ENCODE data around the gene CTRB1. TPM values are rescaled to one million over a fixed set of nuclear protein-coding genes. Genes with fewer than 3 reads are reported as not detected.

CTRB1 gene
- total RNA-seq, 1 experiment from 2014 or later = not detected

DNA sequence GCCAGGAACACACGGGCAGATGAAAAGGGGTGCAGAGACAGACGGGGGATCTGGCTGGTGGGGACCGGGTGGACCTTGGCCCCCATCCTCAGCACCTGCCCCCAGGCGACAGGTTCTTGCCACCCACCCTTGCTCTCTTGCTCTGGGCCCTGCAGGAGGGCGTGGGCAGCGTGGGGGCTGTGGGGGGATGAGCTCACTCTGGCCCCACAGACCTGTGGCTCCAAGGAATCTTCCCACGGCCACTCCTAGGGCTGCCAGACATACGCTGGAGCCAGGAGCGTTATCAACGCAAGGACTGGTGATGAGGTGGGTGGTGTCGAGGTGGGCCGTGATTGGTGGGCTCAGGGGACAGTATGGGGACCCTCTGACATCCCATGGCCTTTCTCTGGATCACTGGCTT is 6.3 kb downstream of the CTRB1 start:
- Histone ChIP-seq H4K91ac (ENCODE audit: insufficient read length, low read depth, low read length) (no peak overlapping the region), H3K4ac (ENCODE audit: low read depth, low read length) (no peak overlapping the region), H3K4me1 (ENCODE audit: insufficient read depth, low read length) (no peaks in the 10 kb centered on the region), H2BK20ac (ENCODE audit: low read depth, low read length, poor library complexity, severe bottlenecking) (no peak overlapping the region), H4K8ac (replicated peaks; ENCODE audit: insufficient read length, low read depth, low read length) (no peak overlapping the region), H2BK15ac (ENCODE audit: low read depth, low read length) (no peak overlapping the region), H3T11ph (ENCODE audit: low read length) (no peak overlapping the region), H3K27ac (ENCODE audit: insufficient read length, low read depth, low read length) (no peak overlapping the region), H3K18ac (ENCODE audit: insufficient read length, low read depth, low read length) (no peak overlapping the region), H3K56ac (ENCODE audit: insufficient read length, low read depth, low read length) (no peak overlapping the region), H2AK5ac (ENCODE audit: insufficient read length, low read length) (no peak overlapping the region), H3K79me1 (ENCODE audit: insufficient read depth, low read depth, low read length, poor library complexity, severe bottlenecking) (no peaks in the 10 kb centered on the region), H3K27me3 (ENCODE audit: insufficient read depth, low read length) (no peaks in the 10 kb centered on the region), H3K23me2 (ENCODE audit: insufficient read length, low read depth, low read length, poor library complexity, severe bottlenecking) (no peaks in the 10 kb centered on the region), H2AFZ (ENCODE audit: low read length) (no peak overlapping the region), H2BK12ac (ENCODE audit: insufficient read length, low read depth, low read length) (no peak overlapping the region), H3K79me2 (ENCODE audit: insufficient read depth, low read length) (no peaks in the 10 kb centered on the region), H3K14ac (ENCODE audit: insufficient read depth, low read length) (peak overlapping the region; percentile 12; the same call in 1 of the 2 replicates), H3K4me2 (ENCODE audit: insufficient read depth, insufficient read length, low read length) (no peak overlapping the region), H4K5ac (ENCODE audit: insufficient read length, low read depth, low read length) (no peak overlapping the region), H2BK120ac (ENCODE audit: low read depth, low read length, poor library complexity, severe bottlenecking) (no peak overlapping the region), H4K20me1 (ENCODE audit: control insufficient read depth, insufficient read depth, insufficient read length) (no peaks in the 10 kb centered on the region), H3K9ac (ENCODE audit: extremely low read depth, insufficient read length, low read length) (no peak overlapping the region), H2BK5ac (ENCODE audit: insufficient read length, low read length) (no peak overlapping the region), H3K9me3 (ENCODE audit: control insufficient read depth, low read depth, low read length) (no peaks in the 10 kb centered on the region), H3K23ac (ENCODE audit: insufficient read length, low read depth, low read length) (no peak overlapping the region)
- TF ChIP-seq, protein P1, sequence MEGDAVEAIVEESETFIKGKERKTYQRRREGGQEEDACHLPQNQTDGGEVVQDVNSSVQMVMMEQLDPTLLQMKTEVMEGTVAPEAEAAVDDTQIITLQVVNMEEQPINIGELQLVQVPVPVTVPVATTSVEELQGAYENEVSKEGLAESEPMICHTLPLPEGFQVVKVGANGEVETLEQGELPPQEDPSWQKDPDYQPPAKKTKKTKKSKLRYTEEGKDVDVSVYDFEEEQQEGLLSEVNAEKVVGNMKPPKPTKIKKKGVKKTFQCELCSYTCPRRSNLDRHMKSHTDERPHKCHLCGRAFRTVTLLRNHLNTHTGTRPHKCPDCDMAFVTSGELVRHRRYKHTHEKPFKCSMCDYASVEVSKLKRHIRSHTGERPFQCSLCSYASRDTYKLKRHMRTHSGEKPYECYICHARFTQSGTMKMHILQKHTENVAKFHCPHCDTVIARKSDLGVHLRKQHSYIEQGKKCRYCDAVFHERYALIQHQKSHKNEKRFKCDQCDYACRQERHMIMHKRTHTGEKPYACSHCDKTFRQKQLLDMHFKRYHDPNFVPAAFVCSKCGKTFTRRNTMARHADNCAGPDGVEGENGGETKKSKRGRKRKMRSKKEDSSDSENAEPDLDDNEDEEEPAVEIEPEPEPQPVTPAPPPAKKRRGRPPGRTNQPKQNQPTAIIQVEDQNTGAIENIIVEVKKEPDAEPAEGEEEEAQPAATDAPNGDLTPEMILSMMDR (conservative IDR thresholded peaks at IDR 0.05) = no peak
- no CpG with 5 or more reads among the region's 12 CpGs for WGBS (ENCODE audit: extremely low coverage, insufficient read length, low lambda C conversion rate)
- no peak for DNase-seq
- Mint-ChIP-seq H3K9me3 (no peaks in the 10 kb centered on the region), H3K27me3 (ENCODE audit: low read depth) (0 out of 2 replicates have a peak, but pooled peaks cover 2% of the 10 kb centered on the region), H3K4me3 (no peak overlapping the region), H3K27ac (no peak overlapping the region), H3K36me3 (ENCODE audit: insufficient read depth in 1 of 3, low read depth in 3 of 3) (peaks cover 0 to 15% (median 10%) of the 10 kb centered on the region in 3 experiments; a peak in 4 of 7 replicates), H3K4me1 (no peaks in the 10 kb centered on the region)

Measured in H9 (cell line).